Measurements from ENCODE around the gene CCDC158.

GRCh38 chr4:76401654-76402053 lies 19.3 kb downstream of the CCDC158 start:
- TF ChIP-seq EP300 (IDR thresholded peaks at IDR 0.05) (no peak), CTCF (IDR thresholded peaks at IDR 0.05) (no peak), POLR2A (IDR thresholded peaks at IDR 0.05) (no peak)

Measured in ovary (tissue), 3 donors.